SK-N-MC (cell line): ENCODE data around the gene DMAC2.
"Not testable (repeated sequence)": the region's sequence is repeated elsewhere in the genome, so short reads cannot be mapped to it uniquely, and the experiment has no call there.

Source experiments
- DNase-seq: peaks from one replicate; pipeline ENCODE4 v3.0.0-alpha.2; 2011; ENCODE audit warnings: low read depth, low spot score
- H3K27ac ChIP-seq: fragments of 200-600 bp; sonication (generic); 2 replicates; pipeline ENCODE4 v1.5.1; 2016; ENCODE audit warnings: mixed run types
- H3K36me3 ChIP-seq: fragments of 200-600 bp; sonication (generic); 2 replicates; pipeline ENCODE4 v1.6.1; 2017; ENCODE audit warnings: antibody characterized with exemption, low read length, mixed read lengths; ENCODE audit not compliant: insufficient read depth
- H3K4me3 ChIP-seq: fragments of 200-600 bp; sonication (generic); 2 replicates; pipeline ENCODE4 v1.5.1; 2016
- H3K9ac ChIP-seq: fragments of 200-600 bp; sonication (generic); 2 replicates; pipeline ENCODE4 v1.8.0; 2017; ENCODE audit warnings: mixed run types, mixed read lengths; ENCODE audit not compliant: insufficient read length
- H3K9me3 ChIP-seq: fragments of 200-600 bp; sonication (generic); 2 replicates; pipeline ENCODE4 v1.6.1; 2017; ENCODE audit warnings: low read depth, mild to moderate bottlenecking, antibody characterized with exemption, low read length, moderate library complexity, mixed read lengths
- EZH2 ChIP-seq: fragments of 200-600 bp; sonication (generic); IDR thresholded peaks from one replicate; pipeline ENCODE4 v1.6.1; 2017; ENCODE audit warnings: antibody characterized with exemption
- POLR2AphosphoS5 ChIP-seq: IDR thresholded peaks from 2 replicates; pipeline ENCODE4 v1.6.1; 2012; ENCODE audit warnings: mild to moderate bottlenecking, low read depth, low read length, borderline replicate concordance

DMAC2 gene

DNA sequence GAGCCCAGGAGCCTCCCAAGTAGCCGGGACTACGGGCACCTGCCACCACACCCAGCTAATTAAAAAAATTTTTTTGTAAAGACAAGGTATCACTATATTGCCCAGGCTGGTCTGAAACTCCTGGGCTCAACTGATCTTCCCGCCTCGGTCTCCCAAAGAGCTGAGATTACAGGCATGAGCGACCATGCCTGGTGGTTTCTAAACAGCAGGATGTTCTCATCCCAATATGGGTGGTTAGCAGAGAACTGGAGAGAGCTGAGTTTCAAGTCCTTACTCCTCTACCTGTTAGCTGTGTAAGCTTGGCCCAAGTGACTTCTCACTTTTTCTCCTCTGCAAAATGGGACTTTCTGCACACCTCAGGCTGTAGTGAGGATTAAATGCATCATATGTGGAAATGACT is 55.4 kb downstream of the DMAC2 start:
- Histone ChIP-seq H3K9me3 (no peaks in the 10 kb centered on the region), H3K27ac (no peak overlapping the region), H3K9ac (no peak overlapping the region), H3K4me3 (no peak overlapping the region), H3K36me3 (peaks cover 4% of the 10 kb centered on the region; the same call in 1 of the 2 replicates)
- DNase-seq = no peak
- TF ChIP-seq EZH2 (no peak), POLR2AphosphoS5 (no peak)

DNA sequence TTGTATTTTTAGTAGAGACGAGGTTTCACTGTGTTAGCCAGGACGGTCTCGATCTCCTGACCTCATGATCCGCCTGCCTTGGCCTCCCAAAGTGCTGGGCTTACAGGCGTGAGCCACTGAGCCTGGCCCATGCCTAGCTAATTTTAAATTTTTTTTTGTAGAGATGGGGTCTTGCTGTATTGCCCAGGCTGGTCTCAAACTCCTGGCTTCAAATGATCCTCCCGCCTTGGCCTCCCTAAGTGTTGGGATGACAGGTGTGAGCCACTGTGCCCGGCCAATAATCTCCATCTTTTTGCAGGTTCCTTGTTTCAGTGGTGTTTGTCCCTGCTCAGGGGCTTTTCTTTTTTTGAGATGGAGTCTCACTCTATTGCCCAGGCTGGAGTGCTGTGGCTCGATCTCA is 58.2 kb downstream of the DMAC2 start:
- not testable (repeated sequence) for DNase-seq, H3K9ac ChIP-seq, H3K27ac ChIP-seq, H3K4me3 ChIP-seq, H3K36me3 ChIP-seq, H3K9me3 ChIP-seq
